Bronchial epithelial cell (primary cell): ENCODE data around the gene SPDYE6. TPM values are rescaled to one million over a fixed set of nuclear protein-coding genes. Genes with fewer than 3 reads are reported as not detected.
"Not testable (repeated sequence)": the region's sequence is repeated elsewhere in the genome, so short reads cannot be mapped to it uniquely, and the experiment has no call there.

ENCODE experiments used
- DNase-seq: peaks from one replicate; pipeline ENCODE4 v3.0.0-alpha.2; 2010; ENCODE audit warnings: low read depth
- FAIRE-seq: peaks from 2 replicates; lab custom pipeline; 2011; peaks lifted over from hg19 to GRCh38; lab: Jason Lieb, UNC
- H3K27me3 ChIP-seq: 2 replicates; pipeline ENCODE4 v1.5.1; 2011; ENCODE audit warnings: low read length; ENCODE audit not compliant: control insufficient read depth, insufficient read depth
- H3K36me3 ChIP-seq: 2 replicates; pipeline ENCODE4 v1.5.1; 2011; ENCODE audit warnings: low read length; ENCODE audit not compliant: control insufficient read depth, insufficient read depth
- H3K4me3 ChIP-seq: 2 replicates; pipeline ENCODE4 v1.5.1; 2011; ENCODE audit warnings: mild to moderate bottlenecking, low read depth, low read length, control low read depth
- CTCF ChIP-seq: IDR thresholded peaks from 2 replicates; pipeline ENCODE4 v1.5.1; 2011; ENCODE audit warnings: mild to moderate bottlenecking, moderate library complexity, low read length, control low read depth, inconsistent platforms; ENCODE audit not compliant: insufficient read depth, severe bottlenecking
- total RNA-seq: library from RNA; depleted of rRNA; stranded (reverse); fragments of >200 nt; gene quantifications from 2 replicates; pipeline ENCODE4 v1.2.1, GENCODE V29; 2014

Gene SPDYE6
- total RNA-seq = under 0.01 TPM in 1 of 2 replicates, not detected in the other

- not testable (repeated sequence) for H3K27me3 ChIP-seq, DNase-seq, H3K36me3 ChIP-seq, H3K4me3 ChIP-seq, FAIRE-seq
These were observed at the start of gene SPDYE6 for GRCh38 chr7:102356344-102356743. Gene SPDYE6, minus strand, starts transcription at chr7:102356444. Its CDS starts 421 bp downstream, at chr7:102356023.

GRCh38 chr7:102404862-102405188, 48.6 kb upstream of the SPDYE6 start:
- not testable (repeated sequence) for FAIRE-seq

GRCh38 chr7:102404005-102404861, 48.0 kb upstream of the SPDYE6 start:
- Histone ChIP-seq H3K4me3 (no peak overlapping the region), H3K27me3 (no peaks in the 10 kb centered on the region), H3K36me3 (peaks cover 30% of the 10 kb centered on the region)
- peak; percentile 77 for TF ChIP-seq CTCF
- FAIRE-seq (no peak), DNase-seq (peak; percentile 61)

More at GRCh38 chr7:102404862-102405188, 48.6 kb upstream of the SPDYE6 start:
- H3K27me3 ChIP-seq, DNase-seq, H3K4me3 ChIP-seq: not testable (repeated sequence)
- peaks cover 26% of the 10 kb centered on the region for H3K36me3 ChIP-seq

GRCh38 chr7:102403563-102403962, 47.3 kb upstream of the SPDYE6 start:
- H3K27me3 ChIP-seq = no peaks in the 10 kb centered on the region
- H3K4me3 ChIP-seq = no peak overlapping the region
- TF ChIP-seq CTCF = no peak
- FAIRE-seq (no peak), DNase-seq (no peak)
- peaks cover 31% of the 10 kb centered on the region for H3K36me3 ChIP-seq

- Histone ChIP-seq H3K27me3 (no peaks in the 10 kb centered on the region), H3K36me3 (peaks cover 18% of the 10 kb centered on the region), H3K4me3 (no peak overlapping the region)
- DNase-seq (no peak), FAIRE-seq (no peak)
- TF ChIP-seq CTCF = no peak
These were observed 44.1 kb upstream of the SPDYE6 start for GRCh38 chr7:102400360-102400759.

- no peak overlapping the region for H3K4me3 ChIP-seq
- H3K36me3 ChIP-seq = peaks cover 9% of the 10 kb centered on the region
- no peak for FAIRE-seq
- H3K27me3 ChIP-seq = no peaks in the 10 kb centered on the region
- DNase-seq = no peak
- TF ChIP-seq CTCF = no peak
These were observed 42.3 kb upstream of the SPDYE6 start for GRCh38 chr7:102398543-102398942.

GRCh38 chr7:102396710-102397019, 40.4 kb upstream of the SPDYE6 start:
- peaks cover 13% of the 10 kb centered on the region for H3K36me3 ChIP-seq
- no peaks in the 10 kb centered on the region for H3K27me3 ChIP-seq
- no peak for FAIRE-seq
- H3K4me3 ChIP-seq = peak overlapping the region; percentile 89
- no peak for TF ChIP-seq CTCF
- no peak for DNase-seq
